ENCODE data around the gene TPPP3.
A peak's percentile ranks its signal among the peaks of the same experiment; 100 is the strongest.

Gene TPPP3

DNA sequence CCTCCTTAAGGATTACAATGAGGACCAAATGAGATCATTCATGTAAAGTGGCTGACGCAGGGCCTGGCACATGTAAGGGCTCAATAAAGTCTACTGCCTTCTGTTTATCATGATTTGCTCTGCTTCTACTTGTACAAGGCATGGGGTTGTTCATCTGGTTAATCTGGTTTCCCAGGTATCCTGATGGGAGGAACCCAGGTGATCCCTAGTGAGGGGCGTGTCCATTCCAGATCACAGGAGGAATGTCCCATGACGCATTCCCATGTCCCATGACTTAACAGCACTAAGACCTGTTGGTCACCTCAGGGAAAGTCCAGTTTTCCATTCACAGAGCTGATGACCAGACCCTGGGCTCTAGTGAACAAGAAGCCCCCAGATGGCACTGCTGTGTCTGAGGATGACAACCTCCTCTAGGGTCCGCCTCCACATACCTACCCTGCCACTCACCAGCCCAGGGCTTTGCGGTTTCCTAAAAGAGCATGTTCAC lies 11.5 kb upstream of the TPPP3 start:
- no peak for DNase-seq (ENCODE audit: low spot score)

- DNase-seq (ENCODE audit: low spot score): no peak
These were observed 10.8 kb upstream of the TPPP3 start for GRCh38 chr16:67403976-67404555.

- DNase-seq (ENCODE audit: low spot score): no peak
These were observed 7.6 kb upstream of the TPPP3 start for GRCh38 chr16:67400901-67401300.

DNA sequence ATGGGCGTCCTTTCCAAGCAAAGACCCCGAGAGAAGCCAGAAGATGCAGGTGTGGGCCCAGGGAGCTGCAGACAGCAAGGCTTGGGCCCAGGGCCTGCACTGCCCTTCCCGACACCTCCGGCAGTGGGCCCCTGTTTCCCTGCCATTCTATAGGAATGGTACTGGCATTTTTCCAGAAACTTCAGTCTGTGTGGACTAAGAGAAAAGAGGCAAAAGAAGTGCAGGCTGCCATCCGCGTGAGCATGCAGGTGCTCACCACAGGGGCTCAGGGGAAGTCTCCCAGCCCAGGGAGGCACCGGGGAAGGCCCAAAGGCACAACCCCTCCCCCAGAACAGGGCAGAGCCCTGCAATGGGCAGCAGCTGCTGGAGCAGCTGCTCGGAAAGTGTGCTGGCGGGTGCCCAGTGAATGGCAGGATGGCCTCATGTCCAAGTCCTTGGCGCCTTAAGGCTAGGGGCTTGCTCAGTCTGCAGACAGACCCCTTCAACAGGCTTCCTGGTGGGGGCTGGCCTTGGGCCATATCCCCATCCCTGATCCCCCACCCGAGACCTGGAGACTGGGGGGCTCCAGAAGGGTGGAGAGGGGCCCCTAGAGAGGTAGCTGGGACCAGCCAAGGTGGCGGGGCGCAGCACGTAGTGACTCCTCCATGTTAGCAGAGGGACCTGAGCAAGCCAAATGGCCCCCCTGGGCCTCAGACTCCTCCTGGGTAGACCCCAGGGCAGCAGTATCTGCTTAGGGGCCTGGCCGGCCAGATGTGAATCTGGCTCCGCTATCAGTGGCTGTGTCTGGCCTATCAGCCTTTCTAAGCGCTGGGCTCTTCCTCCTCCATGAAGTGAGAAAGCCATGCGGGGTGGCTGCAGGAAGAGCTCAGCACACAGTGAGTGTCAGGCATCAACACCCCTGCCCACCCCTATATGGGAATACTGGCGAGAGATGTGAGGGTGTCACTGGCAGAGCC lies 6.7 kb upstream of the TPPP3 start:
- DNase-seq (ENCODE audit: low spot score): no peak

- DNase-seq (ENCODE audit: low spot score): peak; percentile 65
These were observed 6.0 kb upstream of the TPPP3 start for GRCh38 chr16:67399218-67399733.

- no peak for DNase-seq (ENCODE audit: low spot score)
These were observed 5.4 kb upstream of the TPPP3 start for GRCh38 chr16:67398546-67399217.

GRCh38 chr16:67397812-67398545 lies 4.7 kb upstream of the TPPP3 start:
- no peak for DNase-seq (ENCODE audit: low spot score)

GRCh38 chr16:67397036-67397801 lies 3.9 kb upstream of the TPPP3 start:
- no peak for DNase-seq (ENCODE audit: low spot score)

DNA sequence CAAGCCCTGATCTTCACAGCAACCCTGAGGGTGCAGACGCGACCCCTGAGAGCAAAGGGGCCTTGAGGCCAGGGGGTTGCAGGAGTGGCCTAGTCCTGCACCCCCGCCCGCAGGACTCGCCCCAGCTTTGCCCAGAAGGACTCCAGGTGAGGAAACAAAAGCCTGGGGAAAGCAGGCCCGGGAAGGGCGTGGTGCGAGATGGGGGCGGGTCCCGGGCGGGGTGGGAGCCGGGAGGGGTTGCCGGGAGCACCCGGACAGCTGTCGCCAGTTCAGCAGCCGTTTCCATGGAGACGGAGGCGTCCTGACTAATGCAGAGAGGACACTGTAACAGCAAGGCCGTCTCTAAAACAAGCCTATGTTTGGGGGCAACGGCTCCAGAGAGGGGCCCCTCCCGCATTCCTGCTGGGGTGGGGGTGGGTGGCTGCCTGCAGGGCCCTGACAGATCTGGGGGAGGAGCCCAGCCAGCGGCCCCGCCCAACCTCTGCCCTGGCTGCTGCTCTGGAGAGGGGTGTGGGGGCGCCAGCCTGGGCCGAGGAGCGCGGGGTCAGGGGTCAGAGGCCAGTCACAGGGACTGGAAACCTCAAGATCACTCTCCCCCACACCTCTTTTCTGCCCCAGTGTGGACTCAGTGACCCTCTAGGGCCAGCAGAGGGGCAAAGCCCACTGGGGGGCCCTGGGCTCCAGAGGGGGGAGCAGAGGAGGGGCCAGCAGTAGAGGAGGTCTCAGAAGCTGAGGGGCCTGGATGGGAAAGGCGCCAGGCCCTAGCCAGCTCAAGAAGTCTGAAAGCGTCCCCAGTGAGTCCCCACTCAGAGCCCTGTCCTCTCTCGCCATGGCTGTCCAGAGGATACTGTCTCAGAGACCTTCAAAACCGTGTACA lies 3.1 kb upstream of the TPPP3 start:
- DNase-seq (ENCODE audit: low spot score): peak; percentile 92

GRCh38 chr16:67395458-67396158 lies 2.3 kb upstream of the TPPP3 start:
- DNase-seq (ENCODE audit: low spot score): no peak

DNA sequence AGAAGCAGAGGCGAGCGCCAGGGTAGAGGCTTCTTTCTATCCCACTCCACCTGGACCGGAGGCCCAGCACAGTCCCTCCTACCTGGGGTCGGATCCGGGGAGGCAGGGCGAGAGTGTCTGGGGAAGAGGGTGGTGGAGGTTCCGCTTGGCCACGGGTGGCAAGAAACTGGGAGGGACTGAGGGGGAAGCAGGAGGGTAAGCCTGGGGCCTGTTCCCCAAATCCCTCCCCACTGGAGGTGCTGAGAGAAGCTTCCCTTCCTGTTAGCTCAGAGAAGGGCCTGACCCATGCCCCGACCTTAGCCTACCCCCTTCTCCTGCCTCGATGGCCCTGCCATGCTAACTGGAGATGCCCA lies 1.8 kb upstream of the TPPP3 start:
- DNase-seq (ENCODE audit: low spot score): no peak

DNA sequence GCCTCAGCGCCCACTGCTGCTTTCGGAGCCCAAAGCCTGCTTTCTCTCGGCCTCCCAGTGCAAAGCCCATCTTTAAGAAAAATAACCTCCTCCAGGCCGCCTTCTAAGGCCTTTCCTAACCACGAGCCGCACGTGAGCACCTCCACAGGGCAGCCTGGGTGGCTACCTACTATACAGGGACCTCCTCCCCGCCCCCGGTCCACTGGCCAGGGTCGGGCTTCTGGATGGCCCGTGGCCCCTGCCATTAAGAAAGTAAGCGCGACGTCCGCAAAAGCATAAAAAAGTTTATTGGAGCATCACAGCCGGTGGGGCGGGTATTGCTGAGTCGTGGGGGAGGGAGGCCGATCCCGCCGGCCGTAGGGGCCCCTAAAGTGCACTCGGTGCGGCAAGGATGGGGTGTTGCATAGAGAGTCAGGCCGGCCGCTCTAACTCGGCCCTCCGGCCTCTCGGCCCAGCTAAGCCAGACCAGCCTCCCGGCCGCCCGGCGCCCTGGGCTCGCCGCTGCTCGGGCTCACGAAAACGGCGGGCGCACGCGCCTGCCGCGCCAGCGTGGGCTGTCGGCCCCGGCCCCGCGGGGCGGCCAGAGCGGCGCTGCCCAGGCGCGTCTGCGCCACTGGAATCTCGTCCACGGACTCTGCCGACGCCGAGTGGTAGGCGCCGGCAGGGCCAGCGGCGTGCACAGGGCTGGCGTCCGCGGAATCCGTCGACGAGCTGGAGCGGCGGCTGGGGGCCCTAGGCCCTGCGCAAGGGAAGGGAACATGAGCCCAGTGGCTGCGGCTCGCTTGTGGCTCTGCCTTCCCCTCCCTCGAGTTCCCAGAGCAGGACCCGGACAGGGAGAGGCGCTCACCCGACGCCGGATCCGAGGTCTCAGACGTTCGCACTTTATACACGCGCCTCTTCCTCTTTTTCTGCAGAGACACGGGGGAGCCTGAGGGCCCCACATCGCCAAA lies 1.1 kb upstream of the TPPP3 start:
- DNase-seq (ENCODE audit: low spot score): peak; percentile 37

GRCh38 chr16:67393788-67394154 lies 473 bp upstream of the TPPP3 start:
- no peak for DNase-seq (ENCODE audit: low spot score)

- DNase-seq (ENCODE audit: low spot score): no peak
These were observed 818 bp downstream of the TPPP3 start for GRCh38 chr16:67392301-67393059.

GRCh38 chr16:67391424-67392300 lies 1.6 kb downstream of the TPPP3 start:
- DNase-seq (ENCODE audit: low spot score): peak; percentile 40

- no peak for DNase-seq (ENCODE audit: low spot score)
These were observed 2.4 kb downstream of the TPPP3 start for GRCh38 chr16:67390816-67391423.

Measured in AG20443 (cell line).